Stimulated activated CD8-positive, alpha-beta memory T cell treated with anti-CD3 and anti-CD28 coated beads, Interleukin-12 subunit alpha, Interleukin-12 subunit beta, amount 100 ng/mL, for 4 hours (primary cell): ENCODE measurements around the gene OVOL3.
"Not testable (repeated sequence)": the region's sequence is repeated elsewhere in the genome, so short reads cannot be mapped to it uniquely, and the experiment has no call there.

Experiments
- DNase-seq: peaks from one replicate; pipeline ENCODE4 v3.0.0-alpha.2; 2020; ENCODE audit warnings: low read depth

OVOL3 gene

GRCh38 chr19:36110487-36111199 is at the start of gene OVOL3:
TSS of gene OVOL3 (plus strand) at chr19:36111143. CDS start at chr19:36111203, 60 bp downstream.
- no peak for DNase-seq

- no peak for DNase-seq
These were observed 49.6 kb upstream of the OVOL3 start for GRCh38 chr19:36061367-36061766.

GRCh38 chr19:36064826-36065225 is 46.1 kb upstream of the OVOL3 start:
- no peak for DNase-seq

GRCh38 chr19:36067681-36068080 is 43.3 kb upstream of the OVOL3 start:
- no peak for DNase-seq

GRCh38 chr19:36068810-36069499 is 42.0 kb upstream of the OVOL3 start:
- not testable (repeated sequence) for DNase-seq

- DNase-seq, result no peak
These were observed 38.9 kb upstream of the OVOL3 start for GRCh38 chr19:36072081-36072480.

GRCh38 chr19:36073121-36073876 is 37.6 kb upstream of the OVOL3 start:
- DNase-seq, result no peak

GRCh38 chr19:36079389-36079945 is 31.5 kb upstream of the OVOL3 start:
- DNase-seq, result no peak

- no peak for DNase-seq
These were observed 29.6 kb upstream of the OVOL3 start for GRCh38 chr19:36081385-36081784.

GRCh38 chr19:36081894-36082293 is 29.0 kb upstream of the OVOL3 start:
- DNase-seq, result no peak

- DNase-seq, result no peak
These were observed 28.0 kb upstream of the OVOL3 start for GRCh38 chr19:36082916-36083315.

GRCh38 chr19:36084231-36085009 is 26.5 kb upstream of the OVOL3 start:
- no peak for DNase-seq

GRCh38 chr19:36086326-36086725 is 24.6 kb upstream of the OVOL3 start:
- no peak for DNase-seq

GRCh38 chr19:36089847-36090246 is 21.1 kb upstream of the OVOL3 start:
- DNase-seq, result no peak

- no peak for DNase-seq
These were observed 19.8 kb upstream of the OVOL3 start for GRCh38 chr19:36090910-36091695.

GRCh38 chr19:36092566-36092965 is 18.4 kb upstream of the OVOL3 start:
- no peak for DNase-seq

GRCh38 chr19:36093146-36093662 is 17.7 kb upstream of the OVOL3 start:
- DNase-seq, result no peak

- DNase-seq, result no peak
These were observed 17.3 kb upstream of the OVOL3 start for GRCh38 chr19:36093687-36094086.

- no peak for DNase-seq
These were observed 13.9 kb upstream of the OVOL3 start for GRCh38 chr19:36097036-36097435.

GRCh38 chr19:36099166-36099785 is 11.7 kb upstream of the OVOL3 start:
- DNase-seq, result no peak
